NCI-H187 (cell line): ENCODE measurements around the gene NAA60.
"Not testable (repeated sequence)": the region's sequence is repeated elsewhere in the genome, so short reads cannot be mapped to it uniquely, and the experiment has no call there.

Experiments used
- DNase-seq, 2 experiments: peaks; one replicate each; lab custom pipeline; 2025; lab: John Stamatoyannopoulos, UW

Gene NAA60

DNA sequence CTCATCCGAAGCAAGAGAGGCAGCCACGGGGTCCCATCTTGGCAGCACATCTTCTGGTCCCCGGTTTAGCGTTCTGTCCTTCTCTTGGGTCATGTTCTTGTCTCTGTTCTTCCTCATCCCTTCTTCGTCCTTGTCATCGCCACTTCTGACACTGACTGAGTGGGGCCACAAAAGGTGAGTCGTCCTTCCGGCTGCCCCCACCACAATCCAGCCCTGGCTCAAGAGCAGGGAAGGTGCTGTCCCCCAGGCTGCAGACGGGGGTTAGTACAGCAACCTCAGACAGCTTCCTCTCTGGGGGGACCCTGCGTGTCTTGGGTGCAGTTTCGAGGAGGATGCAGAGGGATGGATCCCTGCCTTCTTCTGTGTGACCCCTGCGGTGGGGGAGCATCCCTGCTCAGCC lies 21.8 kb downstream of the NAA60 start:
- no peak for DNase-seq

DNA sequence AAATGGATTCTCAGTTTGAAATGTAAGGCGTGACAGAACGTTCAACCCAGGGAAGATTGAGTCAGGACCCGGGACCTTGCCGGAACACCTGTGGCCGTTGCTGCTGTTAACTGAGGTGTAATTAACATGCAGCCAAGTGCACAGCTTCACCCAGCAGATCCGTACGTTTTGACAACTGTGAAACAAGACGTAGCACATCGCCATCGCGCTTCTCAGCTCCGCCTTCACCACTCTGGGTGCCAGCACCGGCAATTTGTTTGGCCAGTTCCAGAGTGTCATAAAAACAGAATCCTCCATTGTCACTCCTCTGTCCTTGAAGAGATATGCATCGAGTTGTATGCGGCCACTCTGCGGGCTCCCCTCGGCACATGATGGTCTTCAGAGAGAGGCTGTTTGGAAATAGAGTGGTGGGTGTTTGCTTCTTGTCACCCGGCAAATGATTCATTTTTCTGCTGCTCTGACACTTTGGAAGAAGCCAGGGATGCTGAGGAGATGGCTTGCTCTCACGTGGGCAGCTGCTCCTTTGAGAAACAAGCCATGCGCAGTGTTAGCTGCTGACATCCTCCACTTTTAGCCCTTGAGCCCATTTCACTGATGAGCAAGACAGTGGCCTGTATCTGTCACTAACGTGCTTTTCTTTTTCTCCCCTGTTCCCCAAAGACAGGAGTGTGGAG lies 22.6 kb downstream of the NAA60 start:
- DNase-seq, result no peak

DNA sequence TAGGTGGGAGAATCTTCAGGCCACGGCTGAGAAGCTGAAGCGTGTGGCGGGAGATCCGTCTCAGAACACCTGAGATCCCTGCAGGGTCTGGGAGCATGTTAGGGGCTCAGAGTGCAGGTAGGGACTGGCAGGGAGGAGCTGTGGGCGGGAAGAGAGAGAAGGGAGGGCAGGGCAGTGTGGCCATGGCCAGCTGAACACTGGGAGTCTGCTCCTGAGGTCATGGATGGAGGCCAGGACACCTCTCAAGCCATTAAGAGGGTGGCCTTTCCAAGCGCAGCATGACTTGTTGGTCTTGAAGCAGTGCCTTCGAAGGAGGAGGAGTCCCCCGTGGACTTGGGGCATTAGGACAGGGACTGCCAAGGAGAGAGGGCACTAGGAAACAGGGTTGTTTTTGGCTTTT lies 23.7 kb downstream of the NAA60 start:
- DNase-seq, result no peak

DNA sequence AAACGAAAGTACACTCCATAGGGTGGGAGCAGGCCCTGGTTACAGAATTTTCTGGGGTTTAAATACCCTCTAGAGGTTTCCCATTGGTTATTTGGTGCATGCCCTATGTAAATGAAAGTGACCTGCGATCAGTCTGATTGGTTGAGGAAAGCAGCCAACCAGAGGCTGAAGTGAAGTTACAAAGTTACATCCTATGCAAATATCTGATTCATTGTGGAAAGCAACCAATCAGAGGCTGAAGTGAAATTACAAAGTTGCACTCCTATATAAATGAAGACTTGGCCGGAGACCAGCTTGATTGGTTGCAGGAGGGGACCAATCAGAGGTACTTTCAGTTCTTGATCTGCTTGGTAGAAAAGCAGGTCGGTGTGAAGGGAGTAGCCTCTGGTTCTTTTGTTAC lies 24.4 kb downstream of the NAA60 start:
- no peak for DNase-seq

DNA sequence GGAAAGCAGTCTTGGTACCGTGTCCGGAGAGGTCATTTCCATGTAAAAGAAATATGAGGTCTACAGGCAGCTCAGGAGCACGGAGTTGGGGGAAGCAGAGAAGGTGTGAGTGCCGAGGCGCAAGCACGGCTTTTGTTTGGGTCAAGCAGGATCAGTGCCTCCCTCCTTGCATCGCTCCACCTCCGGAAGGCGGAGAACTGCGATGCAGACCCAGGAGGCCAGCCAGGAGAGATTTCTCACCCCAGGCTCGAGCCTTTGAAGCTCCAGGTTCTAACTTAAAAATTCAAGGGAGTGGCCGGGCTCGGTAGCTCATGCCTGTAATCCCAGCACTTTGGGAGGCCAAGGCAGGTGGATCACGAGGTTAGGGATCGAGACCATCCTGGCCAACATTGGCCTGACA lies 25.0 kb downstream of the NAA60 start:
- DNase-seq, result no peak

DNA sequence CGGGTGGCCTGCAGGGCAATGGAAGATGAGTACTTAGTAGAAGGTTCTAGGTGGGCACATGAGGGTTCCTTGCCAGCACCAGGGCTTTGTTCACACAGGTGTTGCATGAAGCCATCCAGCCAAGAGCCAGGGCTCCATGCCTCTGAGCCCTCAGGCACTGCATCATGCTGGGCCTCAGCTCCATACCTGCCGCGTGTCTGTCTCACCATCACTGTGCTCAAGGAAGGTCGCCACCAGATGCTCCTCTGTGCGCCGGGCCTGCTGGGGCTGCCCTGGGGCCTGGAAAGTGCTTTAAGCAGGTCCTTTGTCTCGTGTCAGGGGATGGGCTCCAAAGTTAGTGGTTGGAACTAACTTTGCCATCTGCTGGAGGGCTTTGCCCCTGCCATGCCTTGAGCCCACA lies 26.3 kb downstream of the NAA60 start:
- no peak for DNase-seq

DNA sequence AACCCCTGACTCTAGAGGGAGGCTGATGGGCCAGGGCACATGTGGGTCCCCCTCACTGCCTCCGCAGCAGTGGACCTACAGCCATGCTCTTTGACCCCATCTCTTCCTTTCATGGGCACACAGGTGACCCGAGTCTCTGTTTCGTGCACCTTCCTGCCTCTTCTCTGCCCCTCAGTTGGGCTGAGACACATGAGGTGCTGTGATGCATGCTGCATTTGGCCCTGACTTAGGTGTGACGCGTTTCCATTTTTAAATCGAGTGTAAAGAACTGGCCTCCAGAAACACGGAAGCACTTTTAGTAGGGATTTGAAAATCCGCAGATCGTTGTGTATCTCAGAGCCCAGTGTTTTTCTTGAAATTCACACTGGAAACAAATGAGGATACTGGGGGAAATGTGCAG lies 27.2 kb downstream of the NAA60 start:
- no peak for DNase-seq

DNA sequence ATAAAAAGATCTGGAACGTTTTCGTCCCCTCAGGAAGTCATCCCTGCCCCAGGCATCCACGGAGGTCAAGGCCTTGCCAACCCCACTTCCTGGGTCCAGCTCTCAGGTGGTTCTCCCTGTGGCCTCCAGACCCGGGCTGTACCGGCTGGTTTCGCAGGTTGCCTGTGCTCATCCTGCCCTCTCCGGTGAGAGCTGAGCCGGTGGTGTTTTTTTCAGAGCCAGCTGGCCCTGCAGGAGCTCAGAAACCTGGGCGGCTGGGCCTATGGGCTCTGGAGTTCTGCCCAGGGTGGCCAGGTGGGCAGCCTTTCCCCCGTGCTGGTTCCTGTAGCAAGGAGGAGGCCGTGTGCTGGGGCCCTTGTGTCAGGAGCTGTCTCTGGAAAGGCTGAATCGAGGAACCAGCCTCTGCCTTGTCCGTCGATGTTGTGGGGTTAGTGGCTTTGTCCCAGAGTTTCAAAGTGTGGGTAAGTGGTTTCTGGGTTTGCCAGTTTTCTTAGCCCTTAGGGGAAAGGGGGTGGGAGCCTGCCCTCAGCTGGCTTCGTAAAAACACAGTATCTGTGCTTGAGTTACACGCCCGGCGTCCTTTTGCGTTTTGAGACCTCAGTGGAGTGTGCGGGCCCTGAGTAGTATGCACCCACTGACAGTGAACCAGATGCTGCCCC lies 28.2 kb downstream of the NAA60 start:
- no peak for DNase-seq

DNA sequence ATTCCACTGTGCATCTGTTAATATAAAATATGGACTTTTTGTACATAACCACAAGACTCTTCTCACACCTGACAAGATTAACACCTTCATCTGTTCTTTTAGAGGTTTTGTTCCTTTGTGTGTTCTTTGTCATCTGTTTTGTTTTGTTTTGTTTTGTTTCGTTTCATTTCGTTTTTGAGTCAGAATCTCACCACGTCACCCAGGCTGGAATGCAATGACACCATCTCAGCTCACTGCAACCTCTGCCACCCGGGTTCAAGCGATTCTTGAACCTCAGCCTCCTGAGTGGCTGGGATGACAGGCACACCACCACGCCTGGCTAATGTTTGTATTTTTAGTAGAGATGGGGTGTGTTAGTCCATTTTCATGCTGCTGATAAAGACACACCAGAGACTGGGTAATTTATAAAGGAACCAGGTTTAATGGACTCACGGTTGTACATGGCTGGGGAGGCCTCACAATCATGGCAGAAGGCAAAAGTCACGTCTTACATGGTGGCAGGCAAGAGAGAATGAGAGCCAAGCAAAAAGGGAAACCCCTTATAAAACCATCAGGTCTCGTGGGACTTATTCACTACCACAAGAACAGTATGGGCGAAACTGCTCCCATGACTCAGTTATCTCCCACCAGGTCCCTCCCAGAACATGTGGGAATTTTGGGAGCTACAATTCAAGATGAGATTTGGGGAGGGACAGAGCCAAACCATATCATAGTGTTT lies 29.6 kb downstream of the NAA60 start:
- DNase-seq, result no peak

DNA sequence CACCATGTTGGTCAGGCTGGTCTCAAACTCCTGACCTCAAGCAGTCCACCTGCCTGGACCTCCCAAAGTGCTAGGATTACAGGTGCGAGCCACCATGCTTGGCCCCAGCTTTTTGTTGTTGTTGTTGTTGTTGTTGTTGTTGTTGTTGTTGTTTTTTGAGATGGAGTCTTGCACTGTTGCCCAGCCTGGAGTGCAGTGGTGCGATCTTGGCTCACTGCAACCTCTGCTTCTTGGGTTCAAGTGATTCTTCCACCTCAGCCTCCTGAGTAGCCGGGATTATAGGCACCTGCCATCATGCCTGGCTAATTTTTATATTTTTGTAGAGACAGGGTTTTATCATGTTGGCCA lies 30.1 kb downstream of the NAA60 start:
- DNase-seq, result not testable (repeated sequence)

DNA sequence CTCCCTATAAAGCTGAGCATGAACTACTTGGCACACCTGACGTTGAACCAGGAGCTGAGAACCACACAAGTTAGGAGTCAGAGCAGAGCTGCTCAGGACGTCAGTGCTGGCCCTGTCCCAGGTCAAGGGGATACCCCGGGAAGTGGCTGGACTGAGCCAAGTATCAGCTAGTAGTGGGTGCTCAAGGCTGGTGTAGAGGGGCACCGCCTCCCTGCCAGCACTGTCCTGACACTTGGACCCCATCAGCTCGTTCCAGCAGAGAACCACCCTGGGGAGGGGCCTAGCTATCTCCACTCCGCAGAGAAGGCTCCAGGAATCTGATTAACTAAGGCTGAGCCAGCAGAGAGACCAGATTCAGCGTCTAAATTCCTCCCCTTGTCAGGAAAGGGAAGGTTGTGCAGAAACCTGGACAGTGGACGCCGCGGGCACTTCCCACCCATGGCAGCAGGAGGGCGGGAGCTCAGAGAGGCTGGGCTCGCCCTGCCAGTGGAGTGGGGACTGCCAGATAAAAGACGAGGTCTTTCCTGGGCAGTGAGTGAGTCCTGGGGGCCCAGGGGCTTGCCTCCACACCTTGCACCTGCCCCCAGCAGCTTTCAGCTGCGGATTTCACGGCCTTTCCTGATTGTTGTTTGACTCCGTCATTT lies 30.8 kb downstream of the NAA60 start:
- DNase-seq, result no peak

DNA sequence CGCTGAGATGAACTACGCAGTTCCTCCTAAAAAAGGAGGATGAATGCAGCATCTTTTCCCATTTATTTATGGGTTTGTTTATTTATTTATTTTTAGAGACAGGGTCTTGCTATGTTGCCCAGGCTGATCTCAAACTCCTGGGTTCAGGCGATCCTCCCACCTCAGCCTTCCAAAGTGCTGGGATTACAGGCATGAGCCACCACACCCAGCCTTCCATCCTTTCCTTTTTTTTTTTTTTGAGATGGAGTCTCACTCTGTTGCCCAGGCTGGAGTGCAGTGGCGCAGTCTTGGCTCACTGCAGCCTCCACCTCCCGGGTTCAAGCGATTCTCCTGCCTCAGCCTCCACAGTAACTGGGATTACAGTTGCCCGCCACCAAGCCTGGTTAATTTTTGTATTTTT lies 31.4 kb downstream of the NAA60 start:
- DNase-seq, result not testable (repeated sequence)

DNA sequence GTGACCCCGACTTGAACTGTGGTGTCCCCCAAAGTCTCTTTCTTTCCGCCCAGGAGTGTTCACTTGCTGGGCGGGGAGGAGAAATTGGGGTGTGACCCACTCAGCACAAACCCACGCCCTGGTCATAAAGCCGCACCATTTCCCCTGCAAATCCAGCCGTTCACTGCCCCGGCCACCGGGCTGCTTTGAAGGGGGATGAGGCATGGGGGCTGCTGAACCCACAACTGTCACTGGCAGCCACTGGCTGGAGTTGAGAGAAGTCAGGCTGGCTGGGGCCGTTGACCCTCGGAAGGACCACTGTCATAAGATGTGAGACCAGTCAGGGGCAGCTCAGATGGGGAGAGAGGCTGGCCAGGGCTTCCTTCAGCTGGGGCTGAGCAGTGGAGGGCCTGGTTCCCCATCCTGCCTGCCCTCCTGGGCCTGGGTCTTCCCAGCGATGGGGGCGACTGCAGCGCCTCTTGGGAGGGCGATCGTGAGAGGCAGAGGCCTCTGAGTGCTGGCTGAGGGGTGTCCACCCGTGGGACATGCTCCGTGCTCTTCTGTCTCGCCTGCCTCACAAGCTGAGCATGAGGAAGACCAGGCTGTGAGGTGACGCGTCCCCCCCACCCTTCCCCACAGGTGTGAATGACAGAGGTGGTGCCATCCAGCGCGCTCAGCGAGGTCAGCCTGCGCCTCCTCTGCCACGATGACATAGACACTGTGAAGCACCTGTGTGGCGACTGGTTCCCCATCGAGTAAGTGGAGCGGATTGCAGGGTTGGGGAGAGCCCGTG lies 32.3 kb downstream of the NAA60 start:
- DNase-seq, result no peak

DNA sequence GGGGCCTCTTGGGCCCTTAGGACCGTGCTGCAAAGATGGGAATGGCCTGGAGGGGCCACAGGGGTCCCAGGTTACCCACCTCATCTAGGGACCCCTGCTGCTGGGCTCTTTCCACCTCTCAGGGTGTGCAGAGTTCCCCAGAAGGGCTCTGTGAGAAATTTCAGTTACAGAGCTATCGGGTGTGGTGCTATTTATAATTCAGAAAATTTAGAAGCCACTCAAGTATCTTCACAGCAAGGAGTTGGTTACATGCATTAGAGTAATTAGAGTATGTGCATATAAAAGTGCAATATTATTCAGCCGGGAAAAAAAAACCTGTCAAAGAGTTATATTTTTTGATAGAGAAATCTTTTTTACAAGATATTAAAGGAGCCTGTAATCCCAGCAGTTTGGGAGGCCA lies 32.9 kb downstream of the NAA60 start:
- no peak for DNase-seq

DNA sequence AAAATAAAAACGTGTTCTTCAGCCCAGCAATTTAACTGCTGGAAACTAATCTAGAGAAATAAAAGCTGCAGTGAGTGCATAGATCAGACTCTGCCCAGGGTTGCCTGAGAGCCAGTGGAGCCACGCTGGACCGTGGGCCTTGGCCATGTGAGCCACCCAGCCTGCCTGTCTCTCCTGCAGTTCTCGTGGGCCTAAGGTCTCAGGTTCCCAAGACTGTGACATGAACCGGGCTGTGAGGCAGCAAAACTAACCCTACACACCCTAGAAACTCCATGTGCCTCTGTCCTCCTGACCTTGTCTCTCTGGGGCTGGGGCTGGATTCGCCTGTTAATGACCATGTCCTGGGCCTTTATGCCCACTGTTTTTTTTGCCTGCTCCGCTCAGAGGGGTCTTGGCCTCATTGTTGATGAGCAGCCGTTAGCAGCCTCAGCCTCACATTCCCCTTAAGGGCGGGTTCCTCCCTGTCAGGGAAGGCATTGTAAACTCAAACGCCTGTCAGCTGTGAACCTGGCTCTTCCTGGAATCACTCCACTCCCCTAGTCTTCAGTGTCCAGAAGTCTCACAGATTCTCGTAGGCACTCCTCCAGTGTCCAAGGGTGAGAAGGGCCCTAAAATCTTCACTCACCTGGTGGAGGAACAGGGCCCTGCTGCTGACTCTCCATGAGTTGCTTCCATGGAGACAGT lies 34.9 kb downstream of the NAA60 start:
- DNase-seq, result no peak

DNA sequence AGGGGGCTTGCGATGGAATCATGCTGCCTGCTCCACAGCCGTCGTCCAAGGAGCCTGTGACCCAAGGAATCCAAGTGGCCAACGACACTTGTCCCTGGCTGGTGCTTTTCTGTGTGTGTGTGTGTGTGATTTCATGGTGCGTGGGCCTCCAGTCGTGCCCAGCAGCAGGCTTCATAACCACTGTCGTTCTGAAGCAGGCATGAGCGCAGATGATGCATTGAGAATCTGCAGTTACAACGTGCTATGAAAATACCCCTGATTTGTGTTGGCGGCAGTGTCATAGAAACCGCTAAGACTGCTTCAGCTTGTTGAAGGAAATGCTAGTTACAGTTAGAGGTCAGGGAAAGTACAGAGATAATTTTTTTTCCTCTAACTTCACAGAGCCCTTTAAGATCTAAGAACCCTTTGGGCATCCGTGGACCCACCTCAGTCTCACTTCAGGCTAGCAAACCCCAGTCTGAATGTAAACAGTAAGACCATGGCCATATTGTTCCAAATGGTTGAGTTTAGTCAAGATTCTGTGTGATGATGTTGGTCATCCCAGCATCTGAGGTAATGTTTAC lies 36.3 kb downstream of the NAA60 start:
- DNase-seq, result no peak

DNA sequence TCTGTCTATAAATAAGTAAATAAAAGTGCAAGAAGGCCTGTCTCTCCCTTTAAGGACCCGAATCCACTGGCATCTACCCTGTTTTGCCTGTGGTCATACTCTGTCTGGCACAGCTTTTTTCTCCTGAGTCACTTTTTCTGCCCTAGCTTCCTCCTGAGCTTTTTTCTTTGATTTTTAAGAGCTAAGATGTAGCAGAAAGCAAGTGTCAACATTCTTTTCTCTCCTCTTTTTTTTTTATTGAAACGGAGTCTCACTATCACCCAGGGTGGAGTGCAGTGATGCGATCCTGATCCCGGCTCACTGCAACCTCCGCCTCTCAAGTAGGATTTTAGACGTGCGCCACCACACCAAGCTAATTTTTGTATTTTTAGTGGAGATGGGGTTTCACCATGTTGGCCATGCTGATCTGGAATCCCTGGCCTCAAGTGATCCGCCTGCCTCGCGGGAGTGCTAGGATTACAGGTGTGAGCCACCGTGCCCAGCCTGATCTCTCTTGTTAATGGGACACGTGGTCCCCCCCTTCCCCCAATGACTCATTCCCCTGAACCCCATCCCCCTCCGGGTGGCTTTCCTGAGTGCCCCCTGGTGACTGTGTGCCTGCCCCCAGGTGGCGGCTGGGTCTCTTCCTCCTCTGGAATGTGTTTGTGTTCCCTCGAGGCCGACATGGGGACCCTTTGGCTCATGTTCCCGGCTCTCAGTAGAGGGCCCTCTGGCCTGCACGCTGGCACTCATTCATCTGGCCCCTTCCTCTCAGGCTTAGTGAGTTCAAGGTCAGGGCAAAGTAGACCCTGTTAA lies 37.6 kb downstream of the NAA60 start:
- no peak for DNase-seq

DNA sequence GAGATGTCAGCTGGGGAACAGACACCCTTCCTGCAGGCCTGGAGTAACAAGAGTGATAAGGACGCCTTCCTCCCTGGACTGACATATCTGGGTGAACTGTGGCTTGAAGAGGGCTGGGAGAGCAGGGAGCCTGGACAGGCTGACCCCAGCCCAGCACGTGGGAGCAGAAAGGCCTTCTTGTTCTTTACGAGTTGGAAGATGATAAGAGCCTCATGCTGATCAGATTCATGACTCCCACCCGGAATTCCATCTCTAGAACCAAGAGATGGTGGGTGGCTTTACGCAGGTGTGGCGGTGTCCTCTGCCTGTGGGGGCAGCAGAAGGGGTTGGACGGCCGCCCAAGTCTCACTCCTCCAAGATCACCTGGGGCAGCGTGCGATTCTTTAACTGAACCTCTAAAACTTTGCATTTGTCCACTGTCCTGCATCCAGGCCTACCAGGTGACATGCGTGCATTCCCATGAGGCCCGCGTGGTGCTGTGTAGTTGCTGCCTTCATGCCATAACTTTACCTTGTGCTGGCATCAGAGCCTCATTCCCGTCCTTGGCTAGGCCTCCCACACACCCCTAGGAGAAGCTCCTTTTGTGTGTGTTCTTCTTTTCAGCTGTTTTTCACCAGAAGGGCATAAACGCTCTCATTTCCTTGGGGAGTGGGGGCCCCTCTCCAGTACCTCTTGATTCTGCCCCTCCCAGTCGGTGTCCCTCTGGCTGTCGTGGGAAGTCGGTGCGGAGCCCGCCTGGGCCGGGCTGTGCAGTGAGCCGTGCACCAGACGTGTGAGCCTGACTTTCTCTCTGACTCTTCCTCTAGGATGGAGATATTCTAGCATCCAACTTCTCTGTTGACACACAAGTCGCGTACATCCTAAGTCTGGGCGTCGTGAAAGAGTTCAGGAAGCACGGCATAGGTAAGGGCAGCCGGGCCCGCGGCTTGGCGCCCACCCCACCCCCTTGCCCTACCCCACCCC lies 38.5 kb downstream of the NAA60 start:
- no peak for DNase-seq

DNA sequence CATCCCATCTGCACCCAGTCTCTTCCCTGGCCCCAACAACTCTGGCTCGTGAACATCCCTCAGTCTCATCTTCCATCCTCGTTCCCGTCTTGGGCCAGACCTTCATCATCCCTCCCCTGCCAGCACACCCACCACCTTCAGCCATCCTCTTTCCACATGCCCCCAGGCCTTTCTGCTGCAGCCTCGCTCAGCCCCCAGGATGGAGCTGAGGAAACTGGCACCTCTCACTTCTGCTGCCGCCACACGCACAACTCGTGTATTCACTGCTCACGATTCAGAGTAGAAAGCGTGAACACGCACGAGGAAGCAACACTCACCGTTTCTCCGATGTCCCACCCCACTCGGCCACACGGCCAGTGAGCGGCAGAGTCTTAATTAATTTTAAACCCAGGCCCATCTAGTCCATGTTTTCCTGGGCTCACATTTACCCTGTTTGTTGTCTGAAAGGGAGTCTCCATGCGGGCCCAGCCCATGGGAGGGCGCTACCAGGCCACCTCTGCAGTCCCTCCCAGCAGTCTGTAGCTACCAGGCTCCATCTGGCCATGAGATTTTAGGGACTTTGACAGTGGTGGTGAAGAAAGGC lies 39.3 kb downstream of the NAA60 start:
- DNase-seq, result no peak
